ENCODE measurements around the gene SYT9. TPM values are rescaled to one million over a fixed set of nuclear protein-coding genes. Genes with fewer than 3 reads are reported as not detected.

SYT9 gene
- total and polyA plus RNA-seq, 2 donors (not counting 1 experiment from before 2014, with no cell fraction given) = not detected

- ChIA-PET CTCF (interaction anchor here (0.6 to 2.2 kb wide), 5 partner anchors 10 to 180 kb away, joined by 3 to 6 read pairs (median 4); no protein-coding TSS in a partner anchor), POLR2A (no interaction called here)
- no peaks in the 10 kb centered on the region for H3K9me3 Mint-ChIP-seq (ENCODE audit: insufficient read depth)
- Histone ChIP-seq H3K4me1 (ENCODE audit: control insufficient read depth in 2 of 2, insufficient read depth in 2 of 2, low read length in 2 of 2) (no peaks in the 10 kb centered on the region), H3K9ac (ENCODE audit: low read length) (no peak within 1 kb of the TSS), H2AFZ (ENCODE audit: insufficient read depth, low read depth, low read length, poor library complexity, severe bottlenecking) (no peak within 1 kb of the TSS), H3K79me2 (ENCODE audit: control insufficient read depth, insufficient read depth, low read length) (peaks cover 3% of the 10 kb centered on the region), H4K20me1 (ENCODE audit: control insufficient read depth, insufficient read depth, low read length, poor library complexity, severe bottlenecking) (no peaks in the 10 kb centered on the region), H3K27me3 (replicated peaks in 1 of 4; ENCODE audit: control extremely low read depth in 1 of 4, control insufficient read depth in 3 of 4, insufficient read depth in 4 of 4, low read length in 3 of 4) (no peaks in the 10 kb centered on the region), H3K4me2 (replicated peaks; ENCODE audit: low read depth, low read length, poor library complexity, severe bottlenecking) (no peak within 1 kb of the TSS), H3K4me3 (ENCODE audit: control extremely low read depth in 1 of 5, extremely low read depth in 1 of 5, insufficient read depth in 1 of 5, low read depth in 2 of 5, low read length in 4 of 5) (no peak within 1 kb of the TSS), H3K36me3 (replicated peaks in 1 of 2; ENCODE audit: control extremely low read depth in 1 of 2, control insufficient read depth in 1 of 2, extremely low read depth in 1 of 2, insufficient read depth in 2 of 2, low read length in 1 of 2) (no peaks in the 10 kb centered on the region), H3K27ac (ENCODE audit: low read length in 2 of 2) (no peak within 1 kb of the TSS), H3K9me3 (ENCODE audit: control extremely low read depth in 1 of 3, control insufficient read depth in 2 of 3, insufficient read depth in 1 of 3, low read length in 2 of 3) (peaks cover 0 to 3% (median 0%) of the 10 kb centered on the region in 3 donors)
- no peak within 1 kb of the TSS for H3K4me3 Mint-ChIP-seq
- DNase-seq = no peak
- intact Hi-C loops (cut with micrococcal nuclease) = no loop called here
- H3K4me1 Mint-ChIP-seq = no peaks in the 10 kb centered on the region
- no peak for ATAC-seq (ENCODE audit: low read depth)
- 95% methylated on average over 9 of the region's 15 CpGs for WGBS (ENCODE audit: insufficient coverage)
- no peak within 1 kb of the TSS for H3K27ac Mint-ChIP-seq
- H3K27me3 Mint-ChIP-seq = no peaks in the 10 kb centered on the region
- TF ChIP-seq EZH2 (IDR thresholded peaks at IDR 0.05; ENCODE audit: borderline replicate concordance, insufficient read depth, low read depth, low read length, poor library complexity, severe bottlenecking) = no peak
- TF ChIP-seq CTCF (IDR thresholded peaks at IDR 0.05) = no peak
Observed at GRCh38 chr11:7485186-7486097, 233.7 kb downstream of the SYT9 start, which contains the start of gene OLFML1. Gene OLFML1, plus strand, starts transcription at chr11:7485506. Its CDS starts 370 bp downstream, at chr11:7485876.

Data from B cell (primary cell).